PFSK-1 (cell line): ENCODE results near the gene INPP4B.

Source experiments
- FOXP2 ChIP-seq: optimal IDR thresholded peaks from 2 replicates; pipeline ENCODE3; 2011; ENCODE audit warnings: borderline replicate concordance, control low read depth, inconsistent platforms; ENCODE audit not compliant: insufficient read depth; ENCODE audit errors: extremely low read length, extremely low read depth
- POLR2AphosphoS5 ChIP-seq: IDR thresholded peaks from 2 replicates; pipeline ENCODE4 v1.6.1; 2012; ENCODE audit warnings: low read depth, mild to moderate bottlenecking, control low read depth, low read length, moderate library complexity
- SIN3A ChIP-seq: IDR thresholded peaks from 2 replicates; pipeline ENCODE4 v1.6.1; 2012; ENCODE audit warnings: mild to moderate bottlenecking, low read length, moderate library complexity, borderline replicate concordance; ENCODE audit not compliant: insufficient read depth
- TAF1 ChIP-seq: IDR thresholded peaks from 2 replicates; pipeline ENCODE4 v1.6.1; 2012; ENCODE audit warnings: low read length, control low read depth, borderline replicate concordance; ENCODE audit not compliant: insufficient read depth
- TF ChIP-seq, protein P1 (sequence below), 2 experiments: IDR thresholded peaks; 2 replicates each; pipeline versions ENCODE4 v1.6.1 to v1.8.0; 2011 to 2012; ENCODE audit warnings: low read depth in 2 of 2, low read length in 2 of 2, control low read depth in 1 of 2, inconsistent platforms in 1 of 2, mild to moderate bottlenecking in 1 of 2, moderate library complexity in 1 of 2; ENCODE audit not compliant: insufficient read depth in 1 of 2

The INPP4B gene

DNA sequence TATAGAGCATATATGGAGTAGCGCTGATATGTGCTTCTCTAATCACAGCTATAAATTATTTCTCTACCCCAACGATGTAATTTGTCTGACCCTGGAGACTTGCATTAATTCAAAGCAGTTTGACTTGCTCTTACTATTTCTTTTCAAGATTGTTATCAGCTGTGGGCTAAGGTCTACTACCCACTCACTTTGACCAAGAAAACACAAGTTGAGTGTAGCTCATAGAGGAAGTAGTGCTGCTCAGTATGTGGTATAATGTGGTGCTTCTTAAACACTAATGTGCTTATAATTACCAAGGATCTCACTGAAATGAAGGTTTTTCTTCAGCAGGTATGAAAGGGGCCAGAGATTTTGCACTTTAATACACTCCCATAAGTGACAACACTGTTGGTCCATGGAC, 70.1 kb downstream of the INPP4B start:
- TF ChIP-seq SIN3A: no peak
- no peak for TF ChIP-seq FOXP2
- no peak for TF ChIP-seq POLR2AphosphoS5
- TF ChIP-seq, protein P1, sequence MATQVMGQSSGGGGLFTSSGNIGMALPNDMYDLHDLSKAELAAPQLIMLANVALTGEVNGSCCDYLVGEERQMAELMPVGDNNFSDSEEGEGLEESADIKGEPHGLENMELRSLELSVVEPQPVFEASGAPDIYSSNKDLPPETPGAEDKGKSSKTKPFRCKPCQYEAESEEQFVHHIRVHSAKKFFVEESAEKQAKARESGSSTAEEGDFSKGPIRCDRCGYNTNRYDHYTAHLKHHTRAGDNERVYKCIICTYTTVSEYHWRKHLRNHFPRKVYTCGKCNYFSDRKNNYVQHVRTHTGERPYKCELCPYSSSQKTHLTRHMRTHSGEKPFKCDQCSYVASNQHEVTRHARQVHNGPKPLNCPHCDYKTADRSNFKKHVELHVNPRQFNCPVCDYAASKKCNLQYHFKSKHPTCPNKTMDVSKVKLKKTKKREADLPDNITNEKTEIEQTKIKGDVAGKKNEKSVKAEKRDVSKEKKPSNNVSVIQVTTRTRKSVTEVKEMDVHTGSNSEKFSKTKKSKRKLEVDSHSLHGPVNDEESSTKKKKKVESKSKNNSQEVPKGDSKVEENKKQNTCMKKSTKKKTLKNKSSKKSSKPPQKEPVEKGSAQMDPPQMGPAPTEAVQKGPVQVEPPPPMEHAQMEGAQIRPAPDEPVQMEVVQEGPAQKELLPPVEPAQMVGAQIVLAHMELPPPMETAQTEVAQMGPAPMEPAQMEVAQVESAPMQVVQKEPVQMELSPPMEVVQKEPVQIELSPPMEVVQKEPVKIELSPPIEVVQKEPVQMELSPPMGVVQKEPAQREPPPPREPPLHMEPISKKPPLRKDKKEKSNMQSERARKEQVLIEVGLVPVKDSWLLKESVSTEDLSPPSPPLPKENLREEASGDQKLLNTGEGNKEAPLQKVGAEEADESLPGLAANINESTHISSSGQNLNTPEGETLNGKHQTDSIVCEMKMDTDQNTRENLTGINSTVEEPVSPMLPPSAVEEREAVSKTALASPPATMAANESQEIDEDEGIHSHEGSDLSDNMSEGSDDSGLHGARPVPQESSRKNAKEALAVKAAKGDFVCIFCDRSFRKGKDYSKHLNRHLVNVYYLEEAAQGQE (IDR thresholded peaks at IDR 0.05; ENCODE audit: insufficient read depth in 1 of 2, low read depth in 2 of 2, low read length in 2 of 2): no peak

DNA sequence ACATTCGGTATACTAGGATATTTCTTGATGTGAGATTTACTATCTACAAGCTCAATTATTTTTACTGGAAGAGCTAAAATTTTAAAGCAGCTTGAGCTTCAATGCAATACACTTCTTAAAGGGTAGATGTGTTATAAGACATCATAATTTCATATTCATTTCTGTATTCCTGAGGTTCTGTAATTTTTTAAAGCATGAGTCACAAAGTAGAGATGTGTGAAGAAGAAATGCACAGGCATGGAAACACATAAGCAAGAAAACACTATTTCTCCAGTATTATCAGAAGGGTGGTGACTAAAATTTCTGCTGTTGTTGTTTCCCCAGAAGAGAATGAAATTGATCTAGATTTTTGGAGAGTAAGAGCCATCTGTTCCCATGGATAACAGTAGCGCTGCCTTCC, 72.6 kb downstream of the INPP4B start:
- TF ChIP-seq POLR2AphosphoS5 (no peak), FOXP2 (no peak), SIN3A (no peak), TAF1 (no peak)
- TF ChIP-seq, protein P1 (IDR thresholded peaks at IDR 0.05; ENCODE audit: insufficient read depth in 1 of 2, low read depth in 2 of 2, low read length in 2 of 2): no peak

DNA sequence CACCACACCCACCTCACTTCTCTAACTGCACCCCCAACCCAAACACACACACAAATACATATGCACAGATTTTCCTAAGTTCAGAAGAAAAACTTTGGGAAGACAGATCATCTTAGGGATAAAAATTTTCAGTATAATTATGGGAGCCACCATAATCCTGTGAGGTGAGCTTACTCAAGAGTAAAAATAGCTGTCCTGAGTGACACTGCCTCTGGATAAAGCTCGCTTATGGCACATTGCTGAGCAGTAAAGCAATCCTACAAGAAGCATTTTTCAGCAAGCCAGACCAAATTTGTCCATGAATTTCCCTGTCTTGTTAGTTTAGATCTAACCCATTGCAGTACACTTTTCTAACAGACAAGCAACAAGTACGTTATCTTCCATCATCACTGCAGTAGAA, 83.8 kb downstream of the INPP4B start:
- TF ChIP-seq FOXP2: no peak
- no peak for TF ChIP-seq TAF1
- TF ChIP-seq SIN3A: no peak
- TF ChIP-seq, protein P1 (IDR thresholded peaks at IDR 0.05; ENCODE audit: insufficient read depth in 1 of 2, low read depth in 2 of 2, low read length in 2 of 2): no peak
- TF ChIP-seq POLR2AphosphoS5: no peak

DNA sequence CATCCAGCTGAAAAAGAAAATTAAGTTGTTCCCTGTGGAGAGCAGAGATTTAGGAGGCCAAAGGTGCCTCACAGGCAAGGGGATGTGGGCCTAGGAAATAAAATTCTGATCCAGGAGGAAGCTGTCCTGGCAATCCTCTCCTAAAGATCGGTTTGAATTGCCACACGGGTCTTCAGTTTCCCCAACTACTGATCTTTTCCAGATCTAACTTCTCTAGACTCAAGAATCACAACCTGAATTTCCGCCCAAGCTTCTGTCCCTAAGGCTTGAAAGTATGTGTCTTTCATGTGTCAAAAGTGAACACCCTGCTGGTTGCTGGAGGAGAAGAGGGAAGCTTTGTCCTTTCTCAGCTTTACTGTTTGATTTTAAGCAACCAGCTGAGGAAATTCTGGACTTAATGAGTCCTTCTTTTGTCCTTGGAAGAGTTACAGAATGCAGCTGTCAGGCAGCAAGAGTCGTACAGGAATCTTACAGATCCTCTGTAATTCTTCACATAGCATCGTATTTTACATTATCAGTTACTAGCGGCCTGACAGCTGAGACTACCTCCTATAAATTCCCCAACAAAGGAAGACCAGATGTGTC, 93.8 kb downstream of the INPP4B start:
- no peak for TF ChIP-seq SIN3A
- TF ChIP-seq, protein P1 (IDR thresholded peaks at IDR 0.05; ENCODE audit: insufficient read depth in 1 of 2, low read depth in 2 of 2, low read length in 2 of 2): no peak
- no peak for TF ChIP-seq FOXP2
- no peak for TF ChIP-seq TAF1
- TF ChIP-seq POLR2AphosphoS5: no peak

DNA sequence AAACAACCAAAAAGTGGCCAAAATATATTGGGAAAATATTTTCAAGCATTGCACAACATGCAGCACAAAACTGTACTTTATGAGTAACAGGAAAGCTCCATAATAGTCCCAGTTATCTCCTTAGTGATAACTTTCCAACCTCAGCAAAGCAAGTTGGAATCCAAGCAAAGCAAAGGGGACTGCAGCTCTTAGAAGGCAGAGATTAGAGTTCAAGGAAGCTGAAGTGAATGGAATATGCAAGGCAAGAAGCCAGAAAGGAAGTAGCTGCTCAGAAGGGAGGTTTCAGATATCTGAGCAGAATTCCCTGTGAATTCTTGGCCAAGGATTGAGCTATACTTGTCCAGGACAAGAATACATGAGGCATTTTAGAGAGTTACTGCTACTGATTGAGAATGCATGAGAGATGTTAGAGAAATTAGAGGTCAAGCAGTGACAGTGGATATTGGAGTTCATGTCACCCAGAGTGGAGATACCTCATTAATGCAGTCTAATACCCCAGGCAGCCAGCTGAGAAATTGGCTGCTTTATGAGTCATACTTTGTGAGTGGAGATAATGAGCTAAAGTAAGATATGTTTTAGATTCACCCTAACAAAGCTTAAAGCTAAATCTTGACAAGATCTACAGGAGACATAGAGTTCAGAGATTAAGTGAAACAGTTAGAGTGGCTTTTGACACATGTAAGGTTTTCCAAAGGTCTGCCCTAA, 102.8 kb downstream of the INPP4B start:
- TF ChIP-seq, protein P1 (IDR thresholded peaks at IDR 0.05; ENCODE audit: insufficient read depth in 1 of 2, low read depth in 2 of 2, low read length in 2 of 2): no peak
- TF ChIP-seq POLR2AphosphoS5 (no peak), SIN3A (no peak), TAF1 (no peak), FOXP2 (no peak)
